Measurements from ENCODE around the gene KCNA1.
"Not testable (repeated sequence)": the region's sequence is repeated elsewhere in the genome, so short reads cannot be mapped to it uniquely, and the experiment has no call there.

KCNA1 gene

DNA sequence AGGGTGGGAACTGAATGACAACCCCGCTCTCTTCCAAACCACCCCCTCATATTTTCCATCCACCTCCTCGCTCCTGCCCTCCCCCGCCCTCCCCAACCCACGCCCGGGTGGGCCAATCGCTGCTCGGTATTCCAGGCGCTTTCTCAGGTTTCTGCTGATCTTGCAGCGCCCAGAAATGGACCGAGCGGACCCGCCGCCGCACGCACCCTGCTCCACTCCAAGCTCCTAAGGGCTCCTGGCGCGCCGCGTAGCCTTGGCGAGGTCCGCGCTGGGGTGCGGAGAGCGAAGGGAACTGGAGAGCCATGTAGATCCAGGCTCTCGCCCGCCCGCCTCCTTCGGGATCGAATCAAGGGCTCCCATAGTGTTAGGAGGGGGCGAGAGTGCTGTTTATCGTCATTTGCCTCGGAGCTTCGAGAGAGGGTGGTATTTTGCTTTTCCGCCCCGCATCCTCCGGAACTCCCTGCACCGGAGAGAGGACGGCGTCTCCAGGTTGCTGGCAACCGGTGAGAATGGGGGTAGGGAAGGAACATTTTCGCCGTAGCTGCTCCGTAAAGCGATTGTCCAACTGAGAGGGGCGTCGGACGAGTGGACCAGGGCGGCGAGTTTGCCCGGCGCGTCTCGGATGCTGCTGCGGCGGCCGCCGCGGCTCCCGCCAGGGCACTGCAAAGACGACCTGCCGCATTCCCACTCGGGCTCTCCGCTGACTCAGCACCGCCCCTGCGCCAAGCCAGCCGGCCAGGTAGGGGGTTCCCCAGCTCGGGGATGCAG, at the start of gene KCNA1:
Gene KCNA1, plus strand, starts transcription at position 172 of the 768 bp plus-strand sequence. CDS start 1,474 bp downstream, outside the sequence.
- Histone ChIP-seq H3K9ac (ENCODE audit: low read depth, low read length) (no peak within 1 kb of the TSS), H3K36me3 (ENCODE audit: insufficient read depth, low read depth, low read length) (no peaks in the 10 kb centered on the region)

DNA sequence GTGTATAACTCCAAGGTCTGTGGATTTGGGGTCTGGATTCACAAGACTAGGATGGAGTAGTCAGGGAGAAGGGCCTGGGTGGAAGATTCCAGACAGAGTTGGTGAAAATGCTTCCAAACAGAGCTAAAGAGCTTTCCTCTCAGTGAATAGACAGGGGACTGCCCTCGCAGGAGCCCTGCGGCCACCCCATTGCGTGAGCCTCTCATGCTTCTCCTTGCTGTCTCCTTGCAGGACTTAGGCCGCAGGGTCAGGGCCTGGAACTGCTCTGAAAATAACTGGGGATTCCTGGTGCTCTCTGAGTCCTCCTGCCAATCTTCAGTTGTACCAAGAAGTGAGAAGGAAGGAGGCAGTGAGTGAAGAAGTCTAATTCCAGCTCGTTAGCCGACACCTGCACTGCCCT, 49.0 kb upstream of the KCNA1 start:
- H3K9me3 ChIP-seq (ENCODE audit: insufficient read depth, low read depth, low read length): no peaks in the 10 kb centered on the region
- peaks cover 7% of the 10 kb centered on the region for H3K4me1 ChIP-seq (ENCODE audit: insufficient read depth, low read length)
- no peak overlapping the region for H3K4me3 ChIP-seq (ENCODE audit: low read length)
- H3K9ac ChIP-seq (ENCODE audit: low read depth, low read length): no peak overlapping the region
- no peaks in the 10 kb centered on the region for H3K36me3 ChIP-seq (ENCODE audit: insufficient read depth, low read depth, low read length)
- peaks cover 50% of the 10 kb centered on the region for H3K27me3 ChIP-seq (ENCODE audit: insufficient read depth, low read length)
- no peak overlapping the region for H3K27ac ChIP-seq (ENCODE audit: low read length)

More for the DNA sequence above, at the start of gene KCNA1:
- Histone ChIP-seq H3K4me3 (ENCODE audit: low read length) (peak within 1 kb of the TSS; percentile 76), H3K4me1 (ENCODE audit: insufficient read depth, low read length) (no peaks in the 10 kb centered on the region; the same call in 1 of the 2 replicates), H3K9me3 (ENCODE audit: insufficient read depth, low read depth, low read length) (no peaks in the 10 kb centered on the region), H3K27ac (ENCODE audit: low read length) (no peak within 1 kb of the TSS), H3K27me3 (ENCODE audit: insufficient read depth, low read length) (peaks cover 100% of the 10 kb centered on the region)

DNA sequence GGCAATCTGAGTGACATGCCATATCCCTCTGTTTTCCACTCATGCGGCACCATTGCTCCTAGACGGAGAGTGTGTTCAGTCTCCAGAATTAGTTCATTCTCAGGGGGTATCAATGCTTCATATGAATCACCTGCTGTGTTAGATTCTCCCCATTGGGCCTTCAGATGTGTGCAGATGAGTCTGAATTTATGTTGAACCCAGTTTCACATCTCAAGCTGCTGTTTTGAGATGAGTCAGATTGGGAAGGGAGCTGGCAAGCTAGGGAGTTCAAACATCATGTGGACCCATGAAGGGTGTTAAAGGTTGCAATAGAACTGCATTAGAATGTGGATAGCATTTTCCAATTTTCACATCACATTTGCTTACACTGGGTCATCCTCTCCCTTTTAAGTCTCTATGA, 46.9 kb upstream of the KCNA1 start:
- H3K9me3 ChIP-seq (ENCODE audit: insufficient read depth, low read depth, low read length): no peaks in the 10 kb centered on the region
- H3K4me1 ChIP-seq (ENCODE audit: insufficient read depth, low read length): peaks cover 6% of the 10 kb centered on the region
- no peak overlapping the region for H3K27ac ChIP-seq (ENCODE audit: low read length)
- H3K27me3 ChIP-seq (ENCODE audit: insufficient read depth, low read length): peaks cover 45% of the 10 kb centered on the region
- no peaks in the 10 kb centered on the region for H3K36me3 ChIP-seq (ENCODE audit: insufficient read depth, low read depth, low read length)
- H3K9ac ChIP-seq (ENCODE audit: low read depth, low read length): no peak overlapping the region
- no peak overlapping the region for H3K4me3 ChIP-seq (ENCODE audit: low read length)

GRCh38 chr12:4864575-4864974, 45.1 kb upstream of the KCNA1 start:
- H3K9me3 ChIP-seq (ENCODE audit: insufficient read depth, low read depth, low read length): no peaks in the 10 kb centered on the region
- H3K27me3 ChIP-seq (ENCODE audit: insufficient read depth, low read length): peaks cover 27% of the 10 kb centered on the region
- no peaks in the 10 kb centered on the region for H3K4me1 ChIP-seq (ENCODE audit: insufficient read depth, low read length)
- no peak overlapping the region for H3K9ac ChIP-seq (ENCODE audit: low read depth, low read length)
- H3K27ac ChIP-seq (ENCODE audit: low read length): no peak overlapping the region
- H3K36me3 ChIP-seq (ENCODE audit: insufficient read depth, low read depth, low read length): no peaks in the 10 kb centered on the region
- no peak overlapping the region for H3K4me3 ChIP-seq (ENCODE audit: low read length)

DNA sequence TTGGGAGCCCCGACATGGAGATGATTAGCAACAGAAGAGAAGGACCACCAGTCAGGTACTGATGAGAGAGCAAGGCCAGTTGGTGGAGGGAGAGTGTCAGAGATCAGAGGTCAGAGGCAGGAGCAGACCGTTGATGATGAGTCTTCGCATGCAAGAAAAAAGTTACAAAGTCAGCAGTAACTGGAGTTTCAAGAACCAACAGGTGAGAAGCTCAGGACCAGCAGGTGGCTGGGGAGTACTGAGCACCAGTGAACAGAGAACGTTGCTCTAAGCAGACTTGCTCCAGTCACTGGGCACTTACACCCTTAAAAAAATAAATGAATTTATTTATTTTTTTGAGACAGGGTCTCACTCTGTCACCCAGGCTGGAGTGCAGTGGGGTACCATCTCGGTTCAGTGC, 44.5 kb upstream of the KCNA1 start:
- Histone ChIP-seq H3K27ac (ENCODE audit: low read length) (no peak overlapping the region), H3K9me3 (ENCODE audit: insufficient read depth, low read depth, low read length) (no peaks in the 10 kb centered on the region), H3K4me1 (ENCODE audit: insufficient read depth, low read length) (no peaks in the 10 kb centered on the region), H3K4me3 (ENCODE audit: low read length) (no peak overlapping the region), H3K36me3 (ENCODE audit: insufficient read depth, low read depth, low read length) (no peaks in the 10 kb centered on the region), H3K27me3 (ENCODE audit: insufficient read depth, low read length) (peaks cover 20% of the 10 kb centered on the region; the same call in 1 of the 2 replicates), H3K9ac (ENCODE audit: low read depth, low read length) (no peak overlapping the region)

DNA sequence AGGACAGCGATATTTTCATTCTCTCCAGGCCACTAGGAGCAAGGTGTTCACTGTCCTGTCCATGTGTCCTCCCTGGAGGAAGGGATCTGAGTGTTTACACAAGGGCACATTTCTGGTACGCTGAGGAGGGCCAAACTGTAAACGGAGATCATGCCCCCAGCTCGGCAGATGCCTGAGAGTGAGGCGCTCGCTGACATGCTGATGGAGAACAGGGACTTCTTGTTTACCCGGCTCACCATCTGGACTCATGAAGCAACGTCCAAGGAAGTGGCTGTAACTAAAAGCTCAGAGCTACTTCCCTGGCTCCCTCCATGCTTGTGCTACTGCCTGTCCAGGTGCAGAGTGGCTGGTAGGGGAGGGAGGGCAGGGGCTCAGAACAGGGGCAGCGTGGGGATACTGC, 43.4 kb upstream of the KCNA1 start:
- no peak overlapping the region for H3K9ac ChIP-seq (ENCODE audit: low read depth, low read length)
- no peak overlapping the region for H3K4me3 ChIP-seq (ENCODE audit: low read length)
- H3K27me3 ChIP-seq (ENCODE audit: insufficient read depth, low read length): peaks cover 27% of the 10 kb centered on the region; the same call in 1 of the 2 replicates
- H3K36me3 ChIP-seq (ENCODE audit: insufficient read depth, low read depth, low read length): no peaks in the 10 kb centered on the region
- H3K4me1 ChIP-seq (ENCODE audit: insufficient read depth, low read length): no peaks in the 10 kb centered on the region
- no peak overlapping the region for H3K27ac ChIP-seq (ENCODE audit: low read length)
- no peaks in the 10 kb centered on the region for H3K9me3 ChIP-seq (ENCODE audit: insufficient read depth, low read depth, low read length)

GRCh38 chr12:4867384-4867783, 42.3 kb upstream of the KCNA1 start:
- no peaks in the 10 kb centered on the region for H3K36me3 ChIP-seq (ENCODE audit: insufficient read depth, low read depth, low read length)
- no peaks in the 10 kb centered on the region for H3K9me3 ChIP-seq (ENCODE audit: insufficient read depth, low read depth, low read length)

GRCh38 chr12:4870423-4870822, 39.3 kb upstream of the KCNA1 start:
- Histone ChIP-seq H3K27me3 (ENCODE audit: insufficient read depth, low read length) (peaks cover 15% of the 10 kb centered on the region; the same call in 1 of the 2 replicates), H3K9me3 (ENCODE audit: insufficient read depth, low read depth, low read length) (no peaks in the 10 kb centered on the region)

More at GRCh38 chr12:4867384-4867783, 42.3 kb upstream of the KCNA1 start:
- Histone ChIP-seq H3K4me1 (ENCODE audit: insufficient read depth, low read length) (no peaks in the 10 kb centered on the region), H3K27ac (ENCODE audit: low read length) (no peak overlapping the region), H3K27me3 (ENCODE audit: insufficient read depth, low read length) (peaks cover 27% of the 10 kb centered on the region; the same call in 1 of the 2 replicates), H3K9ac (ENCODE audit: low read depth, low read length) (no peak overlapping the region), H3K4me3 (ENCODE audit: low read length) (no peak overlapping the region)

DNA sequence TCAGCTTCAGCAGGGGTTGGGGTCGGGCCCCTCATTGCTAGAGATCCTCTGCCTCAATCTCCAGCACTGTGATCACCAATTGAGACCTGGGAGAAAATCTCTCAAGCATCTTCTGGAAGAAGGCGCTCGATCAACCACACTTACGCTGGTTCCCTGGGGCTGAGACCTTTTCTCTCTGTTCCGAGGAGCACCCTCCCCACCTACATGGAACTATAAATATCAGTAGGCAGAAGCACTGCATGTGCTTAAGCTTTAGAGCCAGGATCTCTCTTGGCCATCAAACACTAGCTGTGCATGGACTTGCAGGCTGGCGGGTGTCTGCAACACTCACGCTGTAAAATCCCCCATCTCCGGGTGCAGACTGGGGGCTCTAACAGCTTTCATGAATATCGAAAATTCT, 38.2 kb upstream of the KCNA1 start:
- H3K27me3 ChIP-seq (ENCODE audit: insufficient read depth, low read length): peaks cover 10% of the 10 kb centered on the region; the same call in 1 of the 2 replicates
- H3K27ac ChIP-seq (ENCODE audit: low read length): no peak overlapping the region
- H3K36me3 ChIP-seq (ENCODE audit: insufficient read depth, low read depth, low read length): no peaks in the 10 kb centered on the region
- no peak overlapping the region for H3K9ac ChIP-seq (ENCODE audit: low read depth, low read length)
- no peak overlapping the region for H3K4me3 ChIP-seq (ENCODE audit: low read length)
- H3K9me3 ChIP-seq (ENCODE audit: insufficient read depth, low read depth, low read length): no peaks in the 10 kb centered on the region
- no peaks in the 10 kb centered on the region for H3K4me1 ChIP-seq (ENCODE audit: insufficient read depth, low read length)

More at GRCh38 chr12:4870423-4870822, 39.3 kb upstream of the KCNA1 start:
- Histone ChIP-seq H3K9ac (ENCODE audit: low read depth, low read length) (no peak overlapping the region), H3K4me3 (ENCODE audit: low read length) (no peak overlapping the region), H3K27ac (ENCODE audit: low read length) (no peak overlapping the region), H3K36me3 (ENCODE audit: insufficient read depth, low read depth, low read length) (no peaks in the 10 kb centered on the region), H3K4me1 (ENCODE audit: insufficient read depth, low read length) (no peaks in the 10 kb centered on the region)

GRCh38 chr12:4873947-4874346, 35.8 kb upstream of the KCNA1 start:
- Histone ChIP-seq H3K27me3 (ENCODE audit: insufficient read depth, low read length) (peaks cover 9% of the 10 kb centered on the region; the same call in 1 of the 2 replicates), H3K4me1 (ENCODE audit: insufficient read depth, low read length) (no peaks in the 10 kb centered on the region), H3K9me3 (ENCODE audit: insufficient read depth, low read depth, low read length) (peaks cover 9% of the 10 kb centered on the region), H3K27ac (ENCODE audit: low read length) (no peak overlapping the region), H3K4me3 (ENCODE audit: low read length) (no peak overlapping the region), H3K36me3 (ENCODE audit: insufficient read depth, low read depth, low read length) (no peaks in the 10 kb centered on the region), H3K9ac (ENCODE audit: low read depth, low read length) (no peak overlapping the region)

DNA sequence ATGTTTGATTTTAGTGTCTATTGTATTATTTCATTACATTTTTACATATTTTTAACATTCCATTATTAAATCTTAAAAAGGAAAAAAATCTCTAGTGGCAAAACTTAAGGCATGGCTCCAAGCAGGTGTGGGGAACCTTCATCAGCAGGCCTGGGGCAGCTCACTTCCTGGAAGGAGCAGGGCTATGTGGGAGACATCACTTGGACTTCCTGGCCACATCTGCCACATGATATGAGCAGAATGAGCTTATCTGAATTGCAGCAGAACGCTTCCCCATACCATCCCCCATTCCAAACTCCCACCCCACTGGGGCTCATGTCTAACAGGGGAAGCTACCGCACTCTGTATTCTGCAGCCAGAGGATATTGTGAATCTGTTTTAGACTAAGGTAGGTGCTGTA, 35.0 kb upstream of the KCNA1 start:
- no peak overlapping the region for H3K4me3 ChIP-seq (ENCODE audit: low read length)
- H3K9me3 ChIP-seq (ENCODE audit: insufficient read depth, low read depth, low read length): peaks cover 13% of the 10 kb centered on the region
- H3K27ac ChIP-seq (ENCODE audit: low read length): no peak overlapping the region
- no peak overlapping the region for H3K9ac ChIP-seq (ENCODE audit: low read depth, low read length)
- H3K27me3 ChIP-seq (ENCODE audit: insufficient read depth, low read length): peaks cover 9% of the 10 kb centered on the region; the same call in 1 of the 2 replicates
- H3K36me3 ChIP-seq (ENCODE audit: insufficient read depth, low read depth, low read length): no peaks in the 10 kb centered on the region
- H3K4me1 ChIP-seq (ENCODE audit: insufficient read depth, low read length): no peaks in the 10 kb centered on the region

DNA sequence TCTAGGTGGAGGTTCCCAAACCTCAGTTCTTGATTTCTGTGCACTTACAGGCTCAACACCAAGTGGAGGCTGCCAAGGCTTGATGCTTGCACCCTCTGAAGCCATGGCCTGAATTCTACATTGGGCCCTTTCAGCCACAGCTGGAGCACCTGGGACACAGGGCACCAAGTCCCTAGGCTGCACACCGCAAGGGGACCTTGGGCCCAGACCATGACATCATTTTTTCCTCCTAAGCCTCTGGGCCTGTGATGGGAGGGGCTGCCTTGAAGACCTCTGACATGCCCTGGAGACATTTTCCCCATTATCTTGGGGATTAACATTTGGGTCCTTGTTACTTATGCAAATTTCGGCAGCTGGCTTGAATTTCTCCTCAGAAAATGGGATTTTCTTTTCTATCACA, 30.2 kb upstream of the KCNA1 start:
- not testable (repeated sequence) for H3K4me1 ChIP-seq (ENCODE audit: insufficient read depth, low read length); H3K4me3 ChIP-seq (ENCODE audit: low read length); H3K9ac ChIP-seq (ENCODE audit: low read depth, low read length); H3K36me3 ChIP-seq (ENCODE audit: insufficient read depth, low read depth, low read length); H3K27me3 ChIP-seq (ENCODE audit: insufficient read depth, low read length); H3K27ac ChIP-seq (ENCODE audit: low read length)
- peaks cover 25% of the 10 kb centered on the region for H3K9me3 ChIP-seq (ENCODE audit: insufficient read depth, low read depth, low read length)

Data from iPS-20b (cell line).